Measurements from ENCODE around the gene EVX1.

Gene EVX1

GRCh38 chr7:27250557-27251070 is 8.0 kb downstream of the EVX1 start:
- no peak for DNase-seq

GRCh38 chr7:27251136-27251651 is 8.6 kb downstream of the EVX1 start:
- no peak for DNase-seq

DNA sequence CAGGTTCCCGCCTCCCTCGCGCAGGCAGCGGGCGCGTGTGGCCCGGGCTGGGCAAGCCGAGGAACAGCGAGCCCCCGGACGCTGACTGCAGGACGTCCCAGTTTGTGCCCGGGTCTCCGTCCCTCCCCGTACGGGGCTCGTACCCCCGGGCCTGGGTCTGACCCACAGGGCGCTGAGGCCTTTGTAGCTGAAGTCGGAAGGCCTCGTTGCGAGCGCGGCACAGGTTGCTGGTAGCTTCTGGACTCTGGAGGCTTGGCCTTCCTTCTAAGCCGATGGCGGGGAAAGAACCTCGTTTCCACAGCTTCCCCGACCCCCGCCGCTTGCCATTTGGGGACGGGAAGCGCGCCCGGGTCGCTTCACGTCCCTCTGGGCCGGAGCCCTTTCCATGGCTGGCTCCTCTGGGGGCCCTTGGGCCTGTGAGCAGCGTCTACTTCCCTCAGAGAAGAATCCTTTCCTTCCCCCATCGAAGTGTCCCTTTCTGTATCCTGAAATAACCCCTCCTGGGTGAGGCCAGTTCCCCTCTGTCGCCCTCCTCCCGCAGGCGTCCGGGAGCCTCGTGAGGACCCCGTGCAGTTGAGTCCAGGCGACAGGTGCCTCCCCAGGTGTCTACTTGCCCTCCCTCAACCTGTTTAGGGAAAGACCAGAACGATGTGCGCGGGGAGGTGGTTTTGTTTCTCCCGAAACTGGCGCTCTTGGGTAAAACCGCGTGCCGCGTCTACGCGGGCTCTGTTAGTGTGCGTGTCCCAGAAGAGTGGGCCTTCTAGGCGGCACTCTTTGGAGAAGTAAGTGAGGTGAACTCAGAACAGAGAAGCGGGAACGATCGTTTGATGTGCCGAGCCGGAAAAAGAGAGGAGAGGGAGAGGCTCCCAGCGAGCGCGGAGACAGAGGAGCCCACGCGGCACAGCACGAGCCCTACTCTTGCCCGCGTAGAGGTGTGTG is 9.3 kb downstream of the EVX1 start:
- DNase-seq, result no peak

- no peak for DNase-seq
These were observed 12.0 kb downstream of the EVX1 start for GRCh38 chr7:27254625-27255024.

DNA sequence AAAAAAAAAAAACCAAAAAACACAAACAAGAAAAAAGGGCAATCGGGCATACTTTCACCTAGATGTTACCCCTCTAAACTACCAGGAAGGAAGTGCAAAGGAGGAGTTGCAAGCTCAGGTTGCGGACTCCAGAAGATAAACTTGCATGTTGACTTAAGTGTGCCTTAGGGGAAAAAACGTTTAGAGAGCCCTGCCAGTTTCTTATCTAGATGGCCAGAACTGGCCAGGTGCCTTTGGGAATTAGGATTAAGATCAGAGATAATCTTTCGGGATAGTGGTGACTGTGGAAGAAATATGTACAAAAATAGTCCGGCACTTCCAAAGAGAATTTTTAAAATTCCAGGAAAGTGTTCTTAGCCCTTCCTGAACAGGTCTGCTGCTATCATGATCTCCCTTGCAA is 17.6 kb downstream of the EVX1 start:
- DNase-seq, result no peak

GRCh38 chr7:27262121-27262520 is 19.5 kb downstream of the EVX1 start:
- no peak for DNase-seq

DNA sequence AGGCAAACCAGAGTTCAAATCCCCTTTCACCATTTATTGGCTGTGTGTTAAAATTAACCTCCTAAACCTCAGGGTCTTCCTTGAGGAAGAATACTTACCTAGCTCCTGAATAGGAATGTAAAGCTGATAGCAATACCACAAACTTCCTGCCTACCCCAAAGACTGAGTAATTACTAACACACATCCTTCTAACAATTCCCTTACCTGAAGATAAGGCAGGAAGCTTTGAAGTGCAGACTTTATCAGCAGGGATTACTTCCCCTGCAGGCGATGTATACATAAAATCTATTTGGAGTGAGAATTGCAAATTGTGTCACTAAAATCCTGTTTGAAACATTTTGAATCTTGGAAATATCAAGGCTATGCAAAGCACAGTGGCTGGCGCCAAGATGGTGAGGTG is 21.2 kb downstream of the EVX1 start:
- DNase-seq, result no peak

DNA sequence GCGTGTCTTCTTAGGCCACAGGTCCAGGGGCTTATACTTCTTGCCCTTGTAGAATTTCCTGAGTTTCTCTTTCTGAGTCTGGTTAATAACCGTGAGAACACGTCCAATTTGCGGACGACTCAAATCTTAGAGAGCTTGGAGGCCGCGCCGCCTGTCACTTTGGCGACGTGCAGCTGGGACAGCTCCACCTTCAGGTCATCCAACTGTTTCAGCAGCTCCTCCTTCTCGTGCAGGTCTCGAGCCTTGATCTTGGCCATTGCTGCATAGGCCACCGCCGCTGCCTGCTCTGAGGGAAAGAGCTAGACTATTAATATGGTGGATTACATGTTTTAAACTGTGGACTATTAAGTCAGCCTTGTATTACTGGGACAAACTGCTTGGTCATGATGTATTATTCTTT is 26.9 kb downstream of the EVX1 start:
- no peak for DNase-seq

DNA sequence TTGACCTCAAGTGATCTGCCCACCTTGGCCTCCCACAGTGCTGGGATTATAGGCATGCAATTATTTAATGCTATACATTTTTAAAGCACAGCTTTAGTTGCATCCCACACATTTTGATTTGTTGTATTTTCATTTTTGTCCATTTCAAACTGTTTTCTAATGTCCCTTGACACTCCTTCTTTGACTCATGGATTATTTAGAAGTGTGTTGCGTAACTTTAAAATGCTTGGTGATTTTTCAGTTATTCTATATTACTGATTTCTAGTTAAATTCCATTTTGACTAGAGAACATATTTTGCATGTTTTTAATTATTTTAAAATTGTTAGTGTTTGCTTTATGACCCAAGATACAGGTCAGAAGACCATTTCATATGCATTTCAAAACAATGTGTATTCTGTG is 28.8 kb downstream of the EVX1 start:
- DNase-seq, result no peak

GRCh38 chr7:27277628-27278027 is 35.0 kb downstream of the EVX1 start:
- DNase-seq, result no peak

DNA sequence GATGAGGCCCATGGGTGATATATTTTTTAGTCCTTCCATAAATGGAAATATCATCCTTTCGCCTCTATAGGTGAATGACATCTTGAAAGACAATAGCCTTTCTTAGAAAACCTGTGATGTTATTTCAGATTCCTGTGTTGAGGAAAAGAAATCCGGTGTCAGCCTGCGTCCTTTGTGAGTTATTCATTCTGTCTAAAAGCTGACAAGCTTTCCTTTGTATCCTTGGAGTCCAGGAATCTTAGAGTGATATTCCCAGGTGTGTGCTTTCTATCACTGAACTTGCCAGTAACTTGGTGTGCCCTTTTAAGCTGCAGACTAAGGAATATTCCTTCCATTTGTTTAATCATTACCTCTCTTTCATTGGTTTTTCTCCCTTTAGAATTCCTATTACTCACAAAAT is 41.0 kb downstream of the EVX1 start:
- no peak for DNase-seq

DNA sequence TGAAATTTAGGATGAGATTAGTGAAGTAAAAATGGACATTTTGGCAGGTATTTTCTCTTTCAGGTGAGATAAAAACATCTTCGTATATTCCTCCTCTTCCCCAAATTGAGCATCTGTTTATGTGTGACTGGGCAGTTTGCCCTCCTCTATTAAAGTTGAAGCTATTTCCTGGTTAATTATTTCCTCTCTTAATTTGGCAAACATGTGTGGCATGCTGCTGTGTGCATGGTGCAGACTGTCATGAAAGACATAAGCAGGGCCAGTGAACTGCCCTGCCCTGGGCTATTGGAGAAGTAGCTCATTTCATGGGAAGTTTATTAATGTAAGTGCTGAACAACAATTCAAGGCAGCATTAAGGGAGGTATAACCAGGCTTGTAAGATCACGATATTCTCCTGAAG is 52.6 kb downstream of the EVX1 start:
- no peak for DNase-seq

DNA sequence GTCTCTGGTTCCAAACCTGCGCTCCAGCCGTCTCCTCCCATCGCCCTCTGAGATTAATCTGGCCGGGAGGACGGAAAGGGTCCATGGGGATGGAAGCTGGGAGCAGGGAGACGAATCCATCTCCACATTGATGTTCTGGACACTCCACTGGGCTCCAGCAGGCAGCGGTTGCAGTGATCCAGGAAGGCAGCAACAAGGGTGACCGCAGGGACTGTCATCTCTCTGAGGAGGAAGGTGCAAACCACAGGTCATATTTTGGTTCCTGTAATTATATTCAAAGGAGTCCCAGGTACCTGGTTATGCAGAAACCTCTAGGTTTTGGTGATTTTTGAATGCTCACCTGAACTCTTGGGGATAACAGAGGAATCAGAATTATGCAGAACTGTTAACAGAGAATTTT is 54.8 kb downstream of the EVX1 start:
- DNase-seq, result no peak
